DMS53 (cell line): ENCODE data around the gene BRD1.
A peak's percentile ranks its signal among the peaks of the same experiment; 100 is the strongest.
"Not testable (repeated sequence)": the region's sequence is repeated elsewhere in the genome, so short reads cannot be mapped to it uniquely, and the experiment has no call there.

ENCODE experiments used
- DNase-seq: peaks from one replicate; lab custom pipeline; 2025; lab: John Stamatoyannopoulos, UW

Gene BRD1

GRCh38 chr22:49826603-49827270, 936 bp downstream of the BRD1 start:
- DNase-seq = peak; percentile 57

GRCh38 chr22:49825944-49826602, 1.6 kb downstream of the BRD1 start:
- peak; percentile 24 for DNase-seq

- DNase-seq = peak; percentile 32
Measured at GRCh38 chr22:49825436-49825835, 2.2 kb downstream of the BRD1 start.

GRCh38 chr22:49824936-49825335, 2.7 kb downstream of the BRD1 start:
- no peak for DNase-seq

GRCh38 chr22:49824185-49824925, 3.3 kb downstream of the BRD1 start:
- no peak for DNase-seq

- DNase-seq = no peak
Measured at GRCh38 chr22:49823289-49824045, 4.2 kb downstream of the BRD1 start.

GRCh38 chr22:49821741-49822140, 5.9 kb downstream of the BRD1 start:
- not testable (repeated sequence) for DNase-seq

GRCh38 chr22:49820984-49821383, 6.7 kb downstream of the BRD1 start:
- DNase-seq = no peak

- no peak for DNase-seq
Measured at GRCh38 chr22:49817359-49817758, 10.3 kb downstream of the BRD1 start.

- DNase-seq = no peak
Measured at GRCh38 chr22:49815641-49816091, 12.0 kb downstream of the BRD1 start.

GRCh38 chr22:49814856-49815255, 12.8 kb downstream of the BRD1 start:
- no peak for DNase-seq

GRCh38 chr22:49814164-49814686, 13.4 kb downstream of the BRD1 start:
- DNase-seq = no peak

GRCh38 chr22:49812838-49813237, 14.8 kb downstream of the BRD1 start:
- DNase-seq = no peak

- DNase-seq = no peak
Measured at GRCh38 chr22:49811020-49811791, 16.5 kb downstream of the BRD1 start.

- no peak for DNase-seq
Measured at GRCh38 chr22:49810363-49811019, 17.2 kb downstream of the BRD1 start.

GRCh38 chr22:49807780-49808708, 19.6 kb downstream of the BRD1 start:
- DNase-seq = no peak

GRCh38 chr22:49807129-49807528, 20.5 kb downstream of the BRD1 start:
- DNase-seq = no peak

GRCh38 chr22:49803737-49804375, 23.8 kb downstream of the BRD1 start:
- no peak for DNase-seq

GRCh38 chr22:49803134-49803533, 24.5 kb downstream of the BRD1 start:
- DNase-seq = no peak
